ENCODE measurements around the gene TLE7. TPM values are rescaled to one million over a fixed set of nuclear protein-coding genes. Genes with fewer than 3 reads are reported as not detected.

TLE7 gene
- polyA plus RNA-seq, 1 donor: not detected

- DNase-seq: no peak
- peaks cover 50% of the 10 kb centered on the region for H3K36me3 ChIP-seq (ENCODE audit: control insufficient read depth, insufficient read depth, low read length)
- H3K4me1 ChIP-seq (ENCODE audit: control insufficient read depth, insufficient read depth, low read length): no peaks in the 10 kb centered on the region
- no peaks in the 10 kb centered on the region for H3K27me3 ChIP-seq (ENCODE audit: control insufficient read depth, insufficient read depth, low read length)
- H3K27ac ChIP-seq (ENCODE audit: low read length): no peak overlapping the region
- WGBS (ENCODE audit: insufficient coverage, low lambda C conversion rate): no CpG with 5 or more reads among the region's 3 CpGs
- peaks cover 44% of the 10 kb centered on the region for H3K9me3 ChIP-seq (ENCODE audit: control insufficient read depth, low read depth, low read length)
- no peak overlapping the region for H3K4me3 ChIP-seq (ENCODE audit: low read length)
Observed at GRCh38 chr16:71449020-71449419, 7.2 kb upstream of the TLE7 start.

- peaks cover 44% of the 10 kb centered on the region for H3K36me3 ChIP-seq (ENCODE audit: control insufficient read depth, insufficient read depth, low read length)
- WGBS (ENCODE audit: insufficient coverage, low lambda C conversion rate): 100% methylated on average over 2 of the region's 7 CpGs
- DNase-seq: no peak
- no peaks in the 10 kb centered on the region for H3K4me1 ChIP-seq (ENCODE audit: control insufficient read depth, insufficient read depth, low read length)
- H3K4me3 ChIP-seq (ENCODE audit: low read length): no peak overlapping the region
- H3K27ac ChIP-seq (ENCODE audit: low read length): no peak overlapping the region
- no peaks in the 10 kb centered on the region for H3K27me3 ChIP-seq (ENCODE audit: control insufficient read depth, insufficient read depth, low read length)
- peaks cover 49% of the 10 kb centered on the region for H3K9me3 ChIP-seq (ENCODE audit: control insufficient read depth, low read depth, low read length)
Observed at GRCh38 chr16:71448274-71448866, 6.5 kb upstream of the TLE7 start.

- H3K27me3 ChIP-seq (ENCODE audit: control insufficient read depth, insufficient read depth, low read length): peaks cover 13% of the 10 kb centered on the region
- DNase-seq: no peak
- WGBS (ENCODE audit: insufficient coverage, low lambda C conversion rate): no CpG with 5 or more reads among the region's 6 CpGs
- no peaks in the 10 kb centered on the region for H3K4me1 ChIP-seq (ENCODE audit: control insufficient read depth, insufficient read depth, low read length)
- H3K36me3 ChIP-seq (ENCODE audit: control insufficient read depth, insufficient read depth, low read length): peaks cover 4% of the 10 kb centered on the region
- no peak overlapping the region for H3K4me3 ChIP-seq (ENCODE audit: low read length)
- H3K27ac ChIP-seq (ENCODE audit: low read length): no peak overlapping the region
- peaks cover 34% of the 10 kb centered on the region for H3K9me3 ChIP-seq (ENCODE audit: control insufficient read depth, low read depth, low read length)
Observed at GRCh38 chr16:71443714-71444113, 1.9 kb upstream of the TLE7 start.

- 80% methylated on average over 1 of the region's 71 CpGs for WGBS (ENCODE audit: insufficient coverage, low lambda C conversion rate)
- H3K4me1 ChIP-seq (ENCODE audit: control insufficient read depth, insufficient read depth, low read length): no peaks in the 10 kb centered on the region
- H3K9me3 ChIP-seq (ENCODE audit: control insufficient read depth, low read depth, low read length): peaks cover 17% of the 10 kb centered on the region
- H3K4me3 ChIP-seq (ENCODE audit: low read length): no peak overlapping the region
- DNase-seq: no peak
- H3K36me3 ChIP-seq (ENCODE audit: control insufficient read depth, insufficient read depth, low read length): no peaks in the 10 kb centered on the region
- H3K27ac ChIP-seq (ENCODE audit: low read length): no peak overlapping the region
- peaks cover 13% of the 10 kb centered on the region for H3K27me3 ChIP-seq (ENCODE audit: control insufficient read depth, insufficient read depth, low read length)
Observed at GRCh38 chr16:71441348-71442050, 355 bp downstream of the TLE7 start.

GRCh38 chr16:71440669-71441347, 1.0 kb downstream of the TLE7 start:
- no peak for DNase-seq
- no peaks in the 10 kb centered on the region for H3K36me3 ChIP-seq (ENCODE audit: control insufficient read depth, insufficient read depth, low read length)
- WGBS (ENCODE audit: insufficient coverage, low lambda C conversion rate): 40% methylated on average over 1 of the region's 25 CpGs
- H3K27me3 ChIP-seq (ENCODE audit: control insufficient read depth, insufficient read depth, low read length): peaks cover 13% of the 10 kb centered on the region
- no peak overlapping the region for H3K27ac ChIP-seq (ENCODE audit: low read length)
- H3K4me3 ChIP-seq (ENCODE audit: low read length): no peak overlapping the region
- H3K9me3 ChIP-seq (ENCODE audit: control insufficient read depth, low read depth, low read length): peaks cover 17% of the 10 kb centered on the region
- H3K4me1 ChIP-seq (ENCODE audit: control insufficient read depth, insufficient read depth, low read length): no peaks in the 10 kb centered on the region

GRCh38 chr16:71439523-71439922, 2.3 kb downstream of the TLE7 start:
- Histone ChIP-seq H3K4me3 (ENCODE audit: low read length) (no peak overlapping the region), H3K36me3 (ENCODE audit: control insufficient read depth, insufficient read depth, low read length) (no peaks in the 10 kb centered on the region), H3K9me3 (ENCODE audit: control insufficient read depth, low read depth, low read length) (peaks cover 17% of the 10 kb centered on the region), H3K27me3 (ENCODE audit: control insufficient read depth, insufficient read depth, low read length) (peaks cover 13% of the 10 kb centered on the region), H3K4me1 (ENCODE audit: control insufficient read depth, insufficient read depth, low read length) (no peaks in the 10 kb centered on the region), H3K27ac (ENCODE audit: low read length) (no peak overlapping the region)
- WGBS (ENCODE audit: insufficient coverage, low lambda C conversion rate): no CpG with 5 or more reads among the region's 3 CpGs
- DNase-seq: no peak

- DNase-seq: no peak
- peaks cover 4% of the 10 kb centered on the region for H3K9me3 ChIP-seq (ENCODE audit: control insufficient read depth, low read depth, low read length)
- H3K4me3 ChIP-seq (ENCODE audit: low read length): no peak overlapping the region
- H3K27me3 ChIP-seq (ENCODE audit: control insufficient read depth, insufficient read depth, low read length): peaks cover 13% of the 10 kb centered on the region
- H3K27ac ChIP-seq (ENCODE audit: low read length): no peak overlapping the region
- WGBS (ENCODE audit: insufficient coverage, low lambda C conversion rate): no CpG with 5 or more reads among the region's 7 CpGs
- H3K4me1 ChIP-seq (ENCODE audit: control insufficient read depth, insufficient read depth, low read length): no peaks in the 10 kb centered on the region
- H3K36me3 ChIP-seq (ENCODE audit: control insufficient read depth, insufficient read depth, low read length): no peaks in the 10 kb centered on the region
Observed at GRCh38 chr16:71436473-71436872, 5.4 kb downstream of the TLE7 start.

GRCh38 chr16:71432906-71433305, 8.9 kb downstream of the TLE7 start:
- no peak overlapping the region for H3K27ac ChIP-seq (ENCODE audit: low read length)
- H3K36me3 ChIP-seq (ENCODE audit: control insufficient read depth, insufficient read depth, low read length): no peaks in the 10 kb centered on the region
- no peaks in the 10 kb centered on the region for H3K4me1 ChIP-seq (ENCODE audit: control insufficient read depth, insufficient read depth, low read length)
- H3K27me3 ChIP-seq (ENCODE audit: control insufficient read depth, insufficient read depth, low read length): peaks cover 7% of the 10 kb centered on the region
- H3K4me3 ChIP-seq (ENCODE audit: low read length): no peak overlapping the region
- no CpG with 5 or more reads among the region's 6 CpGs for WGBS (ENCODE audit: insufficient coverage, low lambda C conversion rate)
- no peak for DNase-seq
- H3K9me3 ChIP-seq (ENCODE audit: control insufficient read depth, low read depth, low read length): no peaks in the 10 kb centered on the region

GRCh38 chr16:71431991-71432390, 9.9 kb downstream of the TLE7 start:
- Histone ChIP-seq H3K27me3 (ENCODE audit: control insufficient read depth, insufficient read depth, low read length) (peaks cover 11% of the 10 kb centered on the region), H3K4me3 (ENCODE audit: low read length) (no peak overlapping the region), H3K9me3 (ENCODE audit: control insufficient read depth, low read depth, low read length) (no peaks in the 10 kb centered on the region), H3K27ac (ENCODE audit: low read length) (no peak overlapping the region), H3K4me1 (ENCODE audit: control insufficient read depth, insufficient read depth, low read length) (no peaks in the 10 kb centered on the region), H3K36me3 (ENCODE audit: control insufficient read depth, insufficient read depth, low read length) (no peaks in the 10 kb centered on the region)
- no CpG with 5 or more reads among the region's 9 CpGs for WGBS (ENCODE audit: insufficient coverage, low lambda C conversion rate)
- DNase-seq: no peak

GRCh38 chr16:71431176-71431575, 10.7 kb downstream of the TLE7 start:
- WGBS (ENCODE audit: insufficient coverage, low lambda C conversion rate): no CpG with 5 or more reads among the region's 14 CpGs
- Histone ChIP-seq H3K36me3 (ENCODE audit: control insufficient read depth, insufficient read depth, low read length) (no peaks in the 10 kb centered on the region), H3K27me3 (ENCODE audit: control insufficient read depth, insufficient read depth, low read length) (peaks cover 19% of the 10 kb centered on the region), H3K4me3 (ENCODE audit: low read length) (no peak overlapping the region), H3K27ac (ENCODE audit: low read length) (no peak overlapping the region), H3K4me1 (ENCODE audit: control insufficient read depth, insufficient read depth, low read length) (no peaks in the 10 kb centered on the region), H3K9me3 (ENCODE audit: control insufficient read depth, low read depth, low read length) (no peaks in the 10 kb centered on the region)
- DNase-seq: no peak

All from large intestine (tissue), 3 donors.